ENCODE data around the gene TMEM52.

- TF ChIP-seq POLR2A (IDR thresholded peaks at IDR 0.05) (no peak), CTCF (IDR thresholded peaks at IDR 0.05) (no peak)
Observed at GRCh38 chr1:1893291-1893985, 25.6 kb downstream of the TMEM52 start.
